K562 (cell line): ENCODE data around the gene CAPN8. TPM values are rescaled to one million over a fixed set of nuclear protein-coding genes. Genes with fewer than 3 reads are reported as not detected.

Experiments used
- ATAC-seq: fragments of 200-7000 bp; cut with Tn5 transposase; 3 replicates; pipeline ENCODE4 v1.9.1; 2020; ENCODE audit warnings: moderate library complexity
- BruUV-seq: library from RNA; stranded (reverse); fragments of 400-500 nt; replicated peaks from 2 replicates; lab custom pipeline; 2021; lab: Mats Ljungman, UMichigan
- CTCF ChIA-PET: fragments of 300-600 bp; formaldehyde crosslinking; extraction: SDS; loops from one replicate; lab custom pipeline; 2021; ENCODE audit warnings: low intra/inter-chr PET ratio; lab: Yijun Ruan, JAX
- POLR2A ChIA-PET: fragments of 300-600, 350-650 bp; sonication (Branson Sonifier 250); formaldehyde crosslinking; extraction: SDS; loops from one replicate; lab custom pipeline; 2021; ENCODE audit warnings: antibody characterized with exemption, inconsistent platforms; lab: Yijun Ruan, JAX
- DNase-seq, 4 experiments: peaks; one replicate each; pipeline versions ENCODE4 v3.0.0 to v3.0.0-alpha.2; 2011 to 2018; ENCODE audit warnings: low spot score in 3 of 4, mixed read lengths in 3 of 4; ENCODE audit errors: extremely low read depth in 1 of 4
- FAIRE-seq: peaks from 2 replicates; lab custom pipeline; 2011; peaks lifted over from hg19 to GRCh38; lab: Jason Lieb, UNC
- H2AFZ ChIP-seq: 2 replicates; pipeline ENCODE4 v1.6.0; 2011; ENCODE audit warnings: low read depth, low read length, control low read depth, inconsistent platforms
- H3K27ac ChIP-seq: fragments of 200-600 bp; 3 replicates; pipeline ENCODE4 v1.8.0; 2011; ENCODE audit warnings: low read depth, mild to moderate bottlenecking, control low read depth, inconsistent platforms, low read length, moderate library complexity, mixed read lengths; ENCODE audit errors: extremely low read depth
- H3K27me3 ChIP-seq, 2 experiments: fragments of 300-600 bp in 1 of 2; 2 replicates in 1 of 2; 3 replicates in 1 of 2; pipeline versions ENCODE4 v1.6.0 to v1.8.0; 2011; ENCODE audit warnings: inconsistent platforms in 2 of 2, low read length in 2 of 2, mild to moderate bottlenecking in 1 of 2, mixed read lengths in 1 of 2, moderate library complexity in 1 of 2; ENCODE audit not compliant: control insufficient read depth in 2 of 2, insufficient read depth in 2 of 2
- H3K36me3 ChIP-seq: fragments of 300-600 bp; 3 replicates; pipeline ENCODE4 v1.8.0; 2011; ENCODE audit warnings: mild to moderate bottlenecking, low read length, inconsistent platforms; ENCODE audit not compliant: control insufficient read depth, insufficient read depth
- H3K4me1 ChIP-seq, 2 experiments: fragments of 200-600 bp in 1 of 2; replicated peaks in 1 of 2; 2 replicates in 1 of 2; 3 replicates in 1 of 2; pipeline versions ENCODE4 v1.5.1 to v1.8.0; 2011; ENCODE audit warnings: inconsistent platforms in 2 of 2, low read length in 2 of 2, mild to moderate bottlenecking in 1 of 2, mixed read lengths in 1 of 2, moderate library complexity in 1 of 2; ENCODE audit not compliant: control insufficient read depth in 2 of 2, insufficient read depth in 2 of 2
- H3K4me2 ChIP-seq: 2 replicates; pipeline ENCODE4 v1.6.1; 2011; ENCODE audit warnings: low read length, control low read depth, inconsistent platforms, mixed read lengths; ENCODE audit not compliant: insufficient read depth
- H3K4me3 ChIP-seq: fragments of 200-600 bp; sonication (generic), shearing (Covaris generic); 2 replicates; pipeline ENCODE4 v1.5.1; 2016; ENCODE audit warnings: control low read depth, inconsistent platforms
- H3K79me2 ChIP-seq: fragments of 200-600 bp; 3 replicates; pipeline ENCODE4 v1.8.0; 2011; ENCODE audit warnings: low read length, inconsistent platforms; ENCODE audit not compliant: control insufficient read depth, insufficient read depth
- H3K9ac ChIP-seq, 2 experiments: 2 replicates each; pipeline versions ENCODE4 v1.6.0 to v1.6.1; 2011; ENCODE audit warnings: low read depth in 2 of 2, low read length in 2 of 2, control low read depth in 1 of 2, inconsistent platforms in 1 of 2, mild to moderate bottlenecking in 1 of 2, mixed read lengths in 1 of 2; ENCODE audit not compliant: insufficient read depth in 1 of 2
- H3K9me1 ChIP-seq: one replicate; pipeline ENCODE4 v1.6.0; 2011; ENCODE audit warnings: inconsistent platforms, mild to moderate bottlenecking, low read length, moderate library complexity; ENCODE audit not compliant: control insufficient read depth, insufficient read depth
- H3K9me3 ChIP-seq: replicated peaks from 2 replicates; pipeline ENCODE4 v1.5.1; 2011; ENCODE audit warnings: low read depth, low read length, inconsistent platforms; ENCODE audit not compliant: control insufficient read depth, insufficient read depth
- H4K20me1 ChIP-seq: replicated peaks from 2 replicates; pipeline ENCODE4 v1.6.1; 2011; ENCODE audit warnings: low read length, inconsistent platforms, mixed read lengths; ENCODE audit not compliant: control insufficient read depth, insufficient read depth
- BACH1 ChIP-seq: fragments of 200-800 bp; sonication (Bioruptor generic); IDR thresholded peaks from 2 replicates; pipeline ENCODE4 v1.6.1; 2016; ENCODE audit warnings: missing genetic modification characterization, missing compliant biosample characterization
- CHD2 ChIP-seq: IDR thresholded peaks from 2 replicates; pipeline ENCODE4 v1.6.1; 2011; ENCODE audit warnings: low read depth, low read length
- DMBX1 ChIP-seq: fragments of 250-450 bp; sonication (Bioruptor Pico); IDR thresholded peaks from 2 replicates; pipeline ENCODE4 v1.8.0; 2022; ENCODE audit warnings: inconsistent platforms, mild to moderate bottlenecking, moderate library complexity, borderline replicate concordance
- ERF ChIP-seq: fragments of 450-650 bp; formaldehyde crosslinking; IDR thresholded peaks from 2 replicates; pipeline ENCODE4 v1.4.0; 2020; ENCODE audit warnings: mild to moderate bottlenecking, mixed read lengths
- FIP1L1 ChIP-seq: fragments of 200-400 bp; formaldehyde crosslinking; IDR thresholded peaks from 2 replicates; pipeline ENCODE4 v1.6.1; 2018; ENCODE audit warnings: mild to moderate bottlenecking, low read depth, low read length; ENCODE audit not compliant: poor library complexity, severe bottlenecking
- MBD2 ChIP-seq: sonication (generic); IDR thresholded peaks from 2 replicates; pipeline ENCODE4 v1.6.1; 2016; ENCODE audit warnings: low read depth, borderline replicate concordance
- NR3C1 ChIP-seq: sonication (generic); formaldehyde crosslinking; IDR thresholded peaks from 2 replicates; pipeline ENCODE4 v1.8.1; 2022; ENCODE audit warnings: missing genetic modification reagents
- NR4A1 ChIP-seq, 2 experiments: fragments of 250-450 bp in 1 of 2; fragments of 450-650 bp in 1 of 2; sonication (Bioruptor Pico) in 1 of 2; IDR thresholded peaks; 2 replicates each; pipeline versions ENCODE4 v1.4.0 to v1.6.1; 2016 to 2020; ENCODE audit warnings: mild to moderate bottlenecking in 2 of 2, missing compliant biosample characterization in 1 of 2, missing genetic modification characterization in 1 of 2, moderate library complexity in 1 of 2
- NRF1 ChIP-seq, 2 experiments: fragments of 450-650 bp; IDR thresholded peaks in 1 of 2; conservative IDR thresholded peaks in 1 of 2; 2 replicates each; pipeline ENCODE4 v1.6.1; 2014; ENCODE audit warnings: mild to moderate bottlenecking in 2 of 2
- RHOXF2B ChIP-seq: fragments of 250-450 bp; sonication (Bioruptor Pico); conservative IDR thresholded peaks from 2 replicates; pipeline ENCODE4 v1.5.1; 2021
- RUNX1 ChIP-seq: sonication (generic); IDR thresholded peaks from 2 replicates; pipeline ENCODE4 v1.6.1; 2016; ENCODE audit warnings: antibody characterized with exemption, low read depth
- SRSF7 ChIP-seq: fragments of 200-400 bp; formaldehyde crosslinking; optimal IDR thresholded peaks from 2 replicates; pipeline ENCODE3; 2017; ENCODE audit warnings: mild to moderate bottlenecking, low read depth, low read length
- ZC3H8 ChIP-seq: fragments of 450-650 bp; IDR thresholded peaks from 2 replicates; pipeline ENCODE4 v1.6.1; 2017
- ZNF174 ChIP-seq: fragments of 250-450 bp; sonication (Bioruptor Pico); IDR thresholded peaks from 2 replicates; pipeline ENCODE4 v1.4.0; 2020; ENCODE audit warnings: mild to moderate bottlenecking
- ZNF408 ChIP-seq: fragments of 250-450 bp; sonication (Bioruptor Pico); IDR thresholded peaks from 2 replicates; pipeline ENCODE4 v1.4.0; 2020; ENCODE audit warnings: low read depth, mild to moderate bottlenecking, moderate library complexity
- WGBS: fragments of 100-300 bp; shearing (Covaris generic); methylation state at CpG from one replicate; pipeline ENCODE4 v1.1.6; 2016; ENCODE audit warnings: low coverage, mixed read lengths; ENCODE audit not compliant: insufficient coverage; ENCODE audit errors: missing lambda C conversion rate; 5-methylcytosine and 5-hydroxymethylcytosine counted together
- in situ Hi-C: fragments of 300-500 bp; cut with MboI; formaldehyde crosslinking; loops from 4 replicates; pipeline ENCODE4 v1.15.0; 2018; ENCODE audit warnings: inconsistent platforms, mixed read lengths
- intact Hi-C: fragments of 100-400 bp; cut with micrococcal nuclease; formaldehyde crosslinking; loops from 2 replicates; pipeline ENCODE4 v1.14.2; 2022
- polyA plus RNA-seq, 8 experiments: library from polyadenylated mRNA; depleted of rRNA in 4 of 8; stranded (reverse) in 5 of 8; unstranded in 3 of 8; fragments of >200 nt; fragmentation: Nextera tagmentation in 2 of 8; fragmentation: Illumina TruSeq in 1 of 8; extraction: Ambion mirVana in 2 of 8; extraction: Trizol in 1 of 8; gene quantifications; 2 replicates each; pipeline versions ENCODE4 v1.2.1 to v1.2.3, GENCODE V29; 2011 to 2014; ENCODE audit warnings: inconsistent platforms in 1 of 8, missing spikeins in 1 of 8
- total RNA-seq, 7 experiments: library from RNA; depleted of rRNA in 6 of 7; stranded (reverse); fragments of >200 nt in 6 of 7; fragmentation: Illumina TruSeq in 2 of 7; extraction: Trizol in 2 of 7; gene quantifications; 2 replicates each; pipeline versions ENCODE4 v1.2.1 to v1.2.3, GENCODE V29; 2011 to 2021; ENCODE audit warnings: low replicate concordance in 1 of 7
- TF ChIP-seq, protein P1 (sequence below): fragments of 250-450 bp; sonication (Bioruptor Pico); IDR thresholded peaks from 2 replicates; pipeline ENCODE4 v1.4.0; 2020; ENCODE audit warnings: mild to moderate bottlenecking, moderate library complexity
- TF ChIP-seq, protein P2 (sequence below): fragments of 250-450 bp; sonication (Bioruptor Pico); IDR thresholded peaks from 2 replicates; pipeline ENCODE4 v1.4.0; 2020

Gene CAPN8
- total and polyA plus RNA-seq, 9 of the 15 experiments (the other 6 are each of a cell fraction or from before 2014, with no cell fraction given), result 0.06 TPM; not detected in 8

DNA sequence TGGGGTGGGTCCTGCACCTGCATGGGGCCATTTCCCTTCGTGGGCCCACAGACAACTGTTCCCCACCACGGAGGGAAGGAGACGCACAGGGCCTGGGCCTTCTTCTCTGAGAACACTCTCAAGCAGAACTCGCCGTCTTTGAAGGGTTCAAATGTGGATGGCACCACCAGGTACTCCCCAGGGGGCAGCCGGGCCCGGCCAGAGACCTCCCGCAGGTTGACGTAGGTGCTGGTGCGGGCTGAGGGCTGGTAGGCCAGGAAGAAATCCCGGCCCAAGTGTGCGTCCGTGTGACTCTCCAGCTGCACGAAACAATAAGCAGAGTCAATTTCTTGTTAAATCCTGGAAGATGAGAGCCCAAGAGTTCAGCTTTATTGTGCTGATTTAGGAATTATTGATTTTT is 56.4 kb downstream of the CAPN8 start:
- Histone ChIP-seq H4K20me1 (no peaks in the 10 kb centered on the region), H3K9ac (no peak overlapping the region), H3K79me2 (no peaks in the 10 kb centered on the region), H2AFZ (no peak overlapping the region), H3K4me3 (no peak overlapping the region), H3K36me3 (no peaks in the 10 kb centered on the region), H3K4me2 (no peak overlapping the region), H3K4me1 (no peaks in the 10 kb centered on the region), H3K9me1 (no peaks in the 10 kb centered on the region), H3K27me3 (peaks cover 0 to 2% of the 10 kb centered on the region in 2 experiments; a peak in 1 of 5 replicates), H3K27ac (no peak overlapping the region), H3K9me3 (no peaks in the 10 kb centered on the region)
- ATAC-seq, result no peak
- no peak for FAIRE-seq
- 25% methylated on average over 14 of the region's 14 CpGs for WGBS
- DNase-seq, result no peak
- intact Hi-C loops (no loop called here), in situ Hi-C loops (no loop called here)
- no TSS peak for BruUV-seq
- POLR2A ChIA-PET, result interaction anchor here (0.6 kb wide), 2 partner anchors 54 to 61 kb away, joined by 3 read pairs; no protein-coding TSS in a partner anchor
- CTCF ChIA-PET, result no interaction called here
- no peak for TF ChIP-seq ZC3H8
- TF ChIP-seq FIP1L1, result no peak
- TF ChIP-seq CHD2, result no peak
- TF ChIP-seq SRSF7, result no peak
- TF ChIP-seq NR4A1 (CRISPR knock-in tag; IDR thresholded peaks at IDR 0.05), result no peak
- no peak for TF ChIP-seq NR4A1 (tag; IDR thresholded peaks at IDR 0.05)
- TF ChIP-seq ZNF174 (CRISPR knock-in tag), result no peak
- TF ChIP-seq NRF1 (conservative IDR thresholded peaks at IDR 0.05 in 1 of 2, IDR thresholded peaks at IDR 0.05 in 1 of 2), result no peak
- TF ChIP-seq NR3C1 (CRISPR knock-in tag), result no peak
- no peak for TF ChIP-seq MBD2
- TF ChIP-seq BACH1 (tag), result no peak
- no peak for TF ChIP-seq RHOXF2B (CRISPR knock-in tag)
- TF ChIP-seq ZNF408 (CRISPR knock-in tag), result no peak
- TF ChIP-seq, protein P1, sequence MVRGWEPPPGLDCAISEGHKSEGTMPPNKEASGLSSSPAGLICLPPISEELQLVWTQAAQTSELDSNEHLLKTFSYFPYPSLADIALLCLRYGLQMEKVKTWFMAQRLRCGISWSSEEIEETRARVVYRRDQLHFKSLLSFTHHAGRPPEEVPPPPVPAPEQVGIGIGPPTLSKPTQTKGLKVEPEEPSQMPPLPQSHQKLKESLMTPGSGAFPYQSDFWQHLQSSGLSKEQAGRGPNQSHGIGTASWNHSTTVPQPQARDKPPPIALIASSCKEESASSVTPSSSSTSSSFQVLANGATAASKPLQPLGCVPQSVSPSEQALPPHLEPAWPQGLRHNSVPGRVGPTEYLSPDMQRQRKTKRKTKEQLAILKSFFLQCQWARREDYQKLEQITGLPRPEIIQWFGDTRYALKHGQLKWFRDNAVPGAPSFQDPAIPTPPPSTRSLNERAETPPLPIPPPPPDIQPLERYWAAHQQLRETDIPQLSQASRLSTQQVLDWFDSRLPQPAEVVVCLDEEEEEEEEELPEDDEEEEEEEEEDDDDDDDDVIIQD, result no peak
- TF ChIP-seq RUNX1, result no peak
- TF ChIP-seq DMBX1 (CRISPR knock-in tag), result no peak
- no peak for TF ChIP-seq ERF (CRISPR knock-in tag)
- TF ChIP-seq, protein P2, sequence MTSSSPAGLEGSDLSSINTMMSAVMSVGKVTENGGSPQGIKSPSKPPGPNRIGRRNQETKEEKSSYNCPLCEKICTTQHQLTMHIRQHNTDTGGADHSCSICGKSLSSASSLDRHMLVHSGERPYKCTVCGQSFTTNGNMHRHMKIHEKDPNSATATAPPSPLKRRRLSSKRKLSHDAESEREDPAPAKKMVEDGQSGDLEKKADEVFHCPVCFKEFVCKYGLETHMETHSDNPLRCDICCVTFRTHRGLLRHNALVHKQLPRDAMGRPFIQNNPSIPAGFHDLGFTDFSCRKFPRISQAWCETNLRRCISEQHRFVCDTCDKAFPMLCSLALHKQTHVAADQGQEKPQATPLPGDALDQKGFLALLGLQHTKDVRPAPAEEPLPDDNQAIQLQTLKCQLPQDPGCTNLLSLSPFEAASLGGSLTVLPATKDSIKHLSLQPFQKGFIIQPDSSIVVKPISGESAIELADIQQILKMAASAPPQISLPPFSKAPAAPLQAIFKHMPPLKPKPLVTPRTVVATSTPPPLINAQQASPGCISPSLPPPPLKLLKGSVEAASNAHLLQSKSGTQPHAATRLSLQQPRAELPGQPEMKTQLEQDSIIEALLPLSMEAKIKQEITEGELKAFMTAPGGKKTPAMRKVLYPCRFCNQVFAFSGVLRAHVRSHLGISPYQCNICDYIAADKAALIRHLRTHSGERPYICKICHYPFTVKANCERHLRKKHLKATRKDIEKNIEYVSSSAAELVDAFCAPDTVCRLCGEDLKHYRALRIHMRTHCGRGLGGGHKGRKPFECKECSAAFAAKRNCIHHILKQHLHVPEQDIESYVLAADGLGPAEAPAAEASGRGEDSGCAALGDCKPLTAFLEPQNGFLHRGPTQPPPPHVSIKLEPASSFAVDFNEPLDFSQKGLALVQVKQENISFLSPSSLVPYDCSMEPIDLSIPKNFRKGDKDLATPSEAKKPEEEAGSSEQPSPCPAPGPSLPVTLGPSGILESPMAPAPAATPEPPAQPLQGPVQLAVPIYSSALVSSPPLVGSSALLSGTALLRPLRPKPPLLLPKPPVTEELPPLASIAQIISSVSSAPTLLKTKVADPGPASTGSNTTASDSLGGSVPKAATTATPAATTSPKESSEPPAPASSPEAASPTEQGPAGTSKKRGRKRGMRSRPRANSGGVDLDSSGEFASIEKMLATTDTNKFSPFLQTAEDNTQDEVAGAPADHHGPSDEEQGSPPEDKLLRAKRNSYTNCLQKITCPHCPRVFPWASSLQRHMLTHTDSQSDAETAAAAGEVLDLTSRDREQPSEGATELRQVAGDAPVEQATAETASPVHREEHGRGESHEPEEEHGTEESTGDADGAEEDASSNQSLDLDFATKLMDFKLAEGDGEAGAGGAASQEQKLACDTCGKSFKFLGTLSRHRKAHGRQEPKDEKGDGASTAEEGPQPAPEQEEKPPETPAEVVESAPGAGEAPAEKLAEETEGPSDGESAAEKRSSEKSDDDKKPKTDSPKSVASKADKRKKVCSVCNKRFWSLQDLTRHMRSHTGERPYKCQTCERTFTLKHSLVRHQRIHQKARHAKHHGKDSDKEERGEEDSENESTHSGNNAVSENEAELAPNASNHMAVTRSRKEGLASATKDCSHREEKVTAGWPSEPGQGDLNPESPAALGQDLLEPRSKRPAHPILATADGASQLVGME (CRISPR knock-in tag), result no peak
